GM19239 (cell line): Measurements from ENCODE around the gene UBASH3A.

ENCODE experiments used
- DNase-seq: peaks from one replicate; pipeline ENCODE4 v3.0.0; 2011; ENCODE audit warnings: low spot score; ENCODE audit not compliant: insufficient read length
- FAIRE-seq: peaks from 2 replicates; lab custom pipeline; 2011; peaks lifted over from hg19 to GRCh38; lab: Jason Lieb, UNC

UBASH3A gene

GRCh38 chr21:42443876-42444744, 40.4 kb downstream of the UBASH3A start:
- no peak for FAIRE-seq

GRCh38 chr21:42444745-42445059, 41.0 kb downstream of the UBASH3A start:
- DNase-seq, result no peak
- FAIRE-seq, result no peak

More at GRCh38 chr21:42443876-42444744, 40.4 kb downstream of the UBASH3A start:
- no peak for DNase-seq

- DNase-seq (no peak), FAIRE-seq (no peak)
Observed at GRCh38 chr21:42445311-42445710, 41.6 kb downstream of the UBASH3A start.

- no peak for DNase-seq
- FAIRE-seq, result no peak
Observed at GRCh38 chr21:42446531-42446930, 42.8 kb downstream of the UBASH3A start.

GRCh38 chr21:42447182-42447581, 43.5 kb downstream of the UBASH3A start:
- FAIRE-seq, result no peak
- no peak for DNase-seq

- no peak for DNase-seq
- no peak for FAIRE-seq
Observed at GRCh38 chr21:42447732-42448131, 44.0 kb downstream of the UBASH3A start.

- no peak for DNase-seq
- no peak for FAIRE-seq
Observed at GRCh38 chr21:42448686-42449085, 45.0 kb downstream of the UBASH3A start.

GRCh38 chr21:42451941-42452340, 48.2 kb downstream of the UBASH3A start:
- no peak for DNase-seq
- no peak for FAIRE-seq

- FAIRE-seq (no peak), DNase-seq (no peak)
Observed at GRCh38 chr21:42452401-42453223, 48.9 kb downstream of the UBASH3A start.

GRCh38 chr21:42453224-42453985, 49.7 kb downstream of the UBASH3A start:
- no peak for FAIRE-seq

GRCh38 chr21:42453986-42454570, 50.4 kb downstream of the UBASH3A start:
- no peak for FAIRE-seq
- DNase-seq, result no peak

More at GRCh38 chr21:42453224-42453985, 49.7 kb downstream of the UBASH3A start:
- no peak for DNase-seq

GRCh38 chr21:42454786-42455185, 51.1 kb downstream of the UBASH3A start:
- FAIRE-seq, result no peak
- DNase-seq, result no peak

GRCh38 chr21:42455196-42455595, 51.5 kb downstream of the UBASH3A start:
- DNase-seq, result no peak
- no peak for FAIRE-seq

- no peak for DNase-seq
Observed at GRCh38 chr21:42455754-42456440, 52.2 kb downstream of the UBASH3A start.

GRCh38 chr21:42456457-42456856, 52.8 kb downstream of the UBASH3A start:
- no peak for DNase-seq
- no peak for FAIRE-seq

More at GRCh38 chr21:42455754-42456440, 52.2 kb downstream of the UBASH3A start:
- FAIRE-seq, result no peak

- no peak for DNase-seq
- FAIRE-seq, result no peak
Observed at GRCh38 chr21:42459082-42459460, 55.4 kb downstream of the UBASH3A start.

- no peak for FAIRE-seq
- no peak for DNase-seq
Observed at GRCh38 chr21:42459546-42460215, 56.0 kb downstream of the UBASH3A start.

GRCh38 chr21:42460391-42461184, 56.9 kb downstream of the UBASH3A start:
- DNase-seq, result peak; percentile 41
- FAIRE-seq, result peak; percentile 91
